ENCODE data around the gene LTBP1. TPM values are rescaled to one million over a fixed set of nuclear protein-coding genes. Genes with fewer than 3 reads are reported as not detected.
A peak's percentile ranks its signal among the peaks of the same experiment; 100 is the strongest.

The LTBP1 gene
- polyA plus RNA-seq, 2 of the 4 experiments (the other 2 are of a cell fraction), result 23.8 to 30.4 TPM

GRCh38 chr2:33291278-33292013 is 344.7 kb downstream of the LTBP1 start (continued):
- TF ChIP-seq EHMT2 (IDR thresholded peaks at IDR 0.05; ENCODE audit: low read depth) (no peak), HMGXB4 (CRISPR knock-in tag; IDR thresholded peaks at IDR 0.05; ENCODE audit: borderline replicate concordance) (no peak), NR3C1 (IDR thresholded peaks at IDR 0.05) (no peak), BHLHE40 (IDR thresholded peaks at IDR 0.05; ENCODE audit: low read depth, low read length) (no peak), CBX2 (IDR thresholded peaks at IDR 0.05; ENCODE audit: borderline replicate concordance, low read depth) (no peak), NFE2L2 (conservative IDR thresholded peaks at IDR 0.05; ENCODE audit: low read length) (no peak), RFX5 (IDR thresholded peaks at IDR 0.05) (no peak), USF2 (IDR thresholded peaks at IDR 0.05) (peak; percentile 72), RCOR1 (IDR thresholded peaks at IDR 0.05; ENCODE audit: low read depth, low read length) (no peak), SREBF2 (IDR thresholded peaks at IDR 0.05) (no peak), HOXB5 (CRISPR knock-in tag; IDR thresholded peaks at IDR 0.05) (no peak), KDM1A (IDR thresholded peaks at IDR 0.05; ENCODE audit: low read depth) (no peak), HEYL (CRISPR knock-in tag; IDR thresholded peaks at IDR 0.05) (no peak), E2F6 (IDR thresholded peaks at IDR 0.05; ENCODE audit: borderline replicate concordance, low read depth) (no peak), RAD21 (conservative IDR thresholded peaks at IDR 0.05 in 1 of 2, IDR thresholded peaks at IDR 0.05 in 1 of 2) (peak; percentile 31 to 63), ESRRA (IDR thresholded peaks at IDR 0.05; ENCODE audit: borderline replicate concordance, low read length) (no peak), MYC (IDR thresholded peaks at IDR 0.05; ENCODE audit: borderline replicate concordance, low read length) (0 out of 2 replicates have a peak, but pooled peaks have one; percentile 20), ZSCAN20 (CRISPR knock-in tag; IDR thresholded peaks at IDR 0.05) (no peak), MAZ (IDR thresholded peaks at IDR 0.05; ENCODE audit: borderline replicate concordance, low read depth, low read length) (no peak), KDM5A (IDR thresholded peaks at IDR 0.05) (no peak), CHD2 (IDR thresholded peaks at IDR 0.05; ENCODE audit: low read length, partially characterized antibody) (no peak), TFCP2L1 (CRISPR knock-in tag; IDR thresholded peaks at IDR 0.05) (no peak), ZFP36 (IDR thresholded peaks at IDR 0.05; ENCODE audit: borderline replicate concordance, partially characterized antibody) (peak; percentile 26), POLR2AphosphoS2 (conservative IDR thresholded peaks at IDR 0.05; ENCODE audit: low read length) (no peak), GATA3 (IDR thresholded peaks at IDR 0.05; ENCODE audit: borderline replicate concordance) (peak; percentile 95), PBX3 (IDR thresholded peaks at IDR 0.05) (no peak), ATOH8 (CRISPR knock-in tag; IDR thresholded peaks at IDR 0.05; ENCODE audit: low read depth) (no peak), BCL3 (IDR thresholded peaks at IDR 0.05) (peak; percentile 96), RNF2 (IDR thresholded peaks at IDR 0.05; ENCODE audit: borderline replicate concordance, low read depth) (no peak), HOXB13 (CRISPR knock-in tag; IDR thresholded peaks at IDR 0.05; ENCODE audit: low read depth) (no peak), JUNB (IDR thresholded peaks at IDR 0.05) (peak; percentile 95), RARB (CRISPR knock-in tag; IDR thresholded peaks at IDR 0.05) (peak; percentile 70; the same call in 1 of the 2 replicates), CTCF (IDR thresholded peaks at IDR 0.05) (no peak), EHF (CRISPR knock-in tag; IDR thresholded peaks at IDR 0.05) (no peak), JUN (IDR thresholded peaks at IDR 0.05) (peak; percentile 85 to 97; a peak in 4 of 5 replicates)
